Gastrocnemius medialis (tissue), 4 donors: Measurements from ENCODE around the gene ACOT13. TPM values are rescaled to one million over a fixed set of nuclear protein-coding genes. Genes with fewer than 3 reads are reported as not detected.

ENCODE experiments used
- ATAC-seq, 2 donors: fragments of 150-250 bp; one replicate each; pipeline ENCODE4 v1.9.1; 2016
- DNase-seq, 2 donors: peaks; one replicate each; pipeline ENCODE4 v3.0.0-alpha.2; 2019
- H3K27ac ChIP-seq, 4 donors: fragments of 200-600 bp; sonication (generic); 1 replicate in 1 of 4; 2 replicates in 3 of 4; pipeline ENCODE4 v1.5.1; 2016 to 2018; ENCODE audit warnings: mild to moderate bottlenecking in 2 of 4, moderate library complexity in 1 of 4
- H3K27me3 ChIP-seq, 3 donors: fragments of 200-600 bp; sonication (generic) in 2 of 3; 1 replicate in 1 of 3; 2 replicates in 2 of 3; pipeline versions ENCODE4 v1.5.1 to v1.6.0; 2016 to 2019; ENCODE audit warnings: mild to moderate bottlenecking in 1 of 3, moderate library complexity in 1 of 3
- H3K36me3 ChIP-seq, 2 donors: fragments of 200-600 bp; sonication (generic) in 1 of 2; one replicate each; pipeline ENCODE4 v1.5.1; 2017 to 2018
- H3K4me1 ChIP-seq, 2 donors: fragments of 200-600 bp; sonication (generic) in 1 of 2; one replicate each; pipeline ENCODE4 v1.5.1; 2016 to 2017; ENCODE audit warnings: mild to moderate bottlenecking in 2 of 2
- H3K4me3 ChIP-seq, 4 donors: fragments of 200-600 bp; sonication (generic) in 3 of 4; 1 replicate in 1 of 4; 2 replicates in 3 of 4; pipeline ENCODE4 v1.5.1; 2016 to 2019; ENCODE audit warnings: mild to moderate bottlenecking in 2 of 4
- H3K9me3 ChIP-seq, 3 donors: fragments of 200-600 bp; sonication (generic) in 2 of 3; 1 replicate in 1 of 3; 2 replicates in 2 of 3; pipeline ENCODE4 v1.5.1; 2016 to 2019
- POLR2A ChIP-seq, 2 donors: fragments of 450-650 bp; IDR thresholded peaks; one replicate each; pipeline ENCODE4 v1.6.1; 2017; ENCODE audit warnings: antibody characterized with exemption in 2 of 2, mild to moderate bottlenecking in 2 of 2, moderate library complexity in 2 of 2
- in situ Hi-C, 4 donors: fragments of 200-750 bp; cut with MboI; loops; one replicate each; pipeline versions ENCODE4 v1.15.0 to v1.8.0; 2017; ENCODE audit warnings: low sequenced_read_pairs in 4 of 4
- intact Hi-C: fragments of 100-400 bp; cut with DNase I; formaldehyde crosslinking; loops from one replicate; pipeline ENCODE4 v1.15.1; 2023; ENCODE audit warnings: low total_unique reads
- total RNA-seq, 4 donors: library from RNA; depleted of rRNA; stranded (reverse); fragments of >200 nt; gene quantifications; one replicate each; pipeline versions ENCODE4 v1.1.0 to v1.2.3, GENCODE V29; 2016
- TF ChIP-seq, protein P1 (sequence below), 5 experiments: fragments of 450-650 bp in 3 of 5; fragments of 200-600 bp in 2 of 5; sonication (generic) in 2 of 5; IDR thresholded peaks in 4 of 5; conservative IDR thresholded peaks in 1 of 5; 1 replicate in 4 of 5; 2 replicates in 1 of 5; pipeline ENCODE4 v1.5.1; 2016 to 2019; ENCODE audit warnings: antibody characterized with exemption in 5 of 5, mild to moderate bottlenecking in 3 of 5, moderate library complexity in 3 of 5

ACOT13 gene
- total RNA-seq, 4 donors from 2014 or later: 13.6 to 28.2 (median 21.1) TPM

- no peak for ATAC-seq
- Histone ChIP-seq H3K9me3 (no peaks in the 10 kb centered on the region), H3K4me3 (no peak overlapping the region), H3K4me1 (no peaks in the 10 kb centered on the region), H3K36me3 (no peaks in the 10 kb centered on the region), H3K27me3 (peaks cover 0 to 4% (median 0%) of the 10 kb centered on the region in 3 donors), H3K27ac (no peak overlapping the region)
- in situ Hi-C loops (no loop called here), intact Hi-C loops (no loop called here)
- TF ChIP-seq POLR2A (IDR thresholded peaks at IDR 0.05): no peak
- TF ChIP-seq, protein P1, sequence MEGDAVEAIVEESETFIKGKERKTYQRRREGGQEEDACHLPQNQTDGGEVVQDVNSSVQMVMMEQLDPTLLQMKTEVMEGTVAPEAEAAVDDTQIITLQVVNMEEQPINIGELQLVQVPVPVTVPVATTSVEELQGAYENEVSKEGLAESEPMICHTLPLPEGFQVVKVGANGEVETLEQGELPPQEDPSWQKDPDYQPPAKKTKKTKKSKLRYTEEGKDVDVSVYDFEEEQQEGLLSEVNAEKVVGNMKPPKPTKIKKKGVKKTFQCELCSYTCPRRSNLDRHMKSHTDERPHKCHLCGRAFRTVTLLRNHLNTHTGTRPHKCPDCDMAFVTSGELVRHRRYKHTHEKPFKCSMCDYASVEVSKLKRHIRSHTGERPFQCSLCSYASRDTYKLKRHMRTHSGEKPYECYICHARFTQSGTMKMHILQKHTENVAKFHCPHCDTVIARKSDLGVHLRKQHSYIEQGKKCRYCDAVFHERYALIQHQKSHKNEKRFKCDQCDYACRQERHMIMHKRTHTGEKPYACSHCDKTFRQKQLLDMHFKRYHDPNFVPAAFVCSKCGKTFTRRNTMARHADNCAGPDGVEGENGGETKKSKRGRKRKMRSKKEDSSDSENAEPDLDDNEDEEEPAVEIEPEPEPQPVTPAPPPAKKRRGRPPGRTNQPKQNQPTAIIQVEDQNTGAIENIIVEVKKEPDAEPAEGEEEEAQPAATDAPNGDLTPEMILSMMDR (IDR thresholded peaks at IDR 0.05 in 4 of 5, conservative IDR thresholded peaks at IDR 0.05 in 1 of 5): no peak
- no peak for DNase-seq
These were observed 35.9 kb upstream of the ACOT13 start for GRCh38 chr6:24630856-24631505.

DNA sequence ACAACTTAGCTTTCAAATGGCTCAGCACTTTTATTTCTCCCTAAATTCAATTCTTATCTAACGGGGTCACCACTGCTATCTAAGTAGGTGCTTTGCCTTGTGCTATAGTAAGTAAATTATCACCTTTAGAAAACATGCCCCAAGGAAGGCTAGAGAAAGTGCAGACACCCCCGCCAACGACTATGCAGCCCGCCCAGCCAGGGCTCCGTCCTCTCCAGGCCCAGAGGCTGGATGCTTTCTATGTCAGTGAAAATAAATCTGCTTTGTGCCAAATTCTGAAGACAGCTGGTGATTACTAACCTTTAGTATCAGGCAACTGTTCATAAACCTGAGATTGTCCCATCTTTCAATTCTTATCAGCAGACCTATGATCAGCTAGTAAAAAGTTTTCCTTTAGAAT lies 35.2 kb upstream of the ACOT13 start:
- TF ChIP-seq POLR2A (IDR thresholded peaks at IDR 0.05): no peak
- TF ChIP-seq, protein P1 (IDR thresholded peaks at IDR 0.05 in 4 of 5, conservative IDR thresholded peaks at IDR 0.05 in 1 of 5): no peak
- H3K27ac ChIP-seq: no peak overlapping the region
- in situ Hi-C loops (no loop called here), intact Hi-C loops (no loop called here)
- no peaks in the 10 kb centered on the region for H3K4me1 ChIP-seq
- no peaks in the 10 kb centered on the region for H3K36me3 ChIP-seq
- DNase-seq (no peak), ATAC-seq (no peak)
- peaks cover 0 to 4% (median 0%) of the 10 kb centered on the region in 3 donors for H3K27me3 ChIP-seq
- no peak overlapping the region for H3K4me3 ChIP-seq
- no peaks in the 10 kb centered on the region for H3K9me3 ChIP-seq

DNA sequence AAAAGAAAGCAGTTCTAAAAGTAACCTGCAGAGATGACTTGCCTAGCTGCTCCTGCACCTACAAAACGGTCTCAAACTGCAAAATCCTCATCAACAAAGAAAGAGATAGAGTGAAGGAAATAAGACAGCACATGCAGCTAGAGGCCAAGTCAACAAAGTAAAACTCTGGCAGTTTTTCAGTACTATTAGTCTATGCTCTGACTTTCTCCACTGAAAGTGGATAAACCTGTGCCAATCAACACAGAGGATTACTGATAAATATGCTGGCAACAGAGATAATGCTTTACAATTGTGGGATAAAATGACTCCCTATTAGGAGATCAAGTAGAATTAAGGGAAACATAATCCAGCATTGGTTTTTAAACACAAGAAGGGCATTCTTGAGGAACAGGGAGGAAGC lies 34.3 kb upstream of the ACOT13 start:
- no peak for ATAC-seq

DNA sequence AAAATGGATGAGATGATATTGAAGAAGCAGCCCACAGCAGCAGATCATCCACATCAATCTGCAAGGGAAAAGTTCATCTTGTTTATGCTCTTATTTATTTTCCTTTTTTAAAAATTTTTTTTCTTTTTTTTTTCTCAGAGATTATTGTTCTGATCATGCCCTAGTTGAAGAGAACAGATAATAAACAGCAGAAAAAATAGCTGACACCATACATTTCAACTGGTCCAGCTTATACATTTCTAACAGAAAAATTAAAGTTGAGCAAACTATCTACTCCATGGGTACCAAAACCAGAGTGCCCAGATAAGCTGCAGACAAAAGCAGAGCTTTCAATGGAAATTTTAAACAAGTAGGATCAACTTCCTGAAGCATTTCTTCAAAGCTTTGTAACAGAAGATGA lies 30.2 kb upstream of the ACOT13 start:
- H3K9me3 ChIP-seq: no peaks in the 10 kb centered on the region

More for the DNA sequence above, 34.3 kb upstream of the ACOT13 start:
- no peak overlapping the region for H3K4me3 ChIP-seq
- H3K27me3 ChIP-seq: peaks cover 0 to 4% (median 0%) of the 10 kb centered on the region in 3 donors
- DNase-seq: no peak
- no peaks in the 10 kb centered on the region for H3K36me3 ChIP-seq
- no peaks in the 10 kb centered on the region for H3K4me1 ChIP-seq
- no peaks in the 10 kb centered on the region for H3K9me3 ChIP-seq
- H3K27ac ChIP-seq: no peak overlapping the region
- in situ Hi-C loops: no loop called here
- TF ChIP-seq, protein P1 (IDR thresholded peaks at IDR 0.05 in 4 of 5, conservative IDR thresholded peaks at IDR 0.05 in 1 of 5): no peak
- no peak for TF ChIP-seq POLR2A (IDR thresholded peaks at IDR 0.05)
- intact Hi-C loops: no loop called here

More for the DNA sequence above, 30.2 kb upstream of the ACOT13 start:
- TF ChIP-seq, protein P1 (IDR thresholded peaks at IDR 0.05 in 4 of 5, conservative IDR thresholded peaks at IDR 0.05 in 1 of 5): no peak
- TF ChIP-seq POLR2A (IDR thresholded peaks at IDR 0.05): no peak
- H3K4me3 ChIP-seq: no peak overlapping the region
- no peak for ATAC-seq
- no peaks in the 10 kb centered on the region for H3K36me3 ChIP-seq
- in situ Hi-C loops: no loop called here
- H3K4me1 ChIP-seq: no peaks in the 10 kb centered on the region
- intact Hi-C loops: no loop called here
- peaks cover 0 to 4% (median 0%) of the 10 kb centered on the region in 3 donors for H3K27me3 ChIP-seq
- no peak overlapping the region for H3K27ac ChIP-seq
- DNase-seq: no peak
